ENCODE results near the gene PRRC1. TPM values are rescaled to one million over a fixed set of nuclear protein-coding genes. Genes with fewer than 3 reads are reported as not detected.

PRRC1 gene
- total and polyA plus RNA-seq, 2 experiments from 2014 or later: 64.7 to 70.7 TPM

- Histone ChIP-seq H3K4me2 (no peak overlapping the region), H3K4me1 (ENCODE audit: insufficient read depth) (no peaks in the 10 kb centered on the region), H3K27ac (ENCODE audit: low read depth) (no peak overlapping the region), H4K20me1 (replicated peaks; ENCODE audit: insufficient read depth) (no peaks in the 10 kb centered on the region), H3K79me2 (replicated peaks; ENCODE audit: insufficient read depth) (no peaks in the 10 kb centered on the region), H3F3A (replicated peaks; ENCODE audit: low read depth) (no peaks in the 10 kb centered on the region), H2AFZ (no peak overlapping the region), H3K4me3 (no peak overlapping the region), H3K9me2 (ENCODE audit: insufficient read depth) (no peaks in the 10 kb centered on the region), H3K36me3 (ENCODE audit: insufficient read depth) (no peaks in the 10 kb centered on the region), H3K27me3 (ENCODE audit: insufficient read depth) (no peaks in the 10 kb centered on the region)
- ATAC-seq (no peak), DNase-seq (ENCODE audit: low spot score) (no peak)
- no peaks in the 10 kb centered on the region for H3K36me3 Mint-ChIP-seq (ENCODE audit: low read depth)
- no peaks in the 10 kb centered on the region for H3K27me3 Mint-ChIP-seq (ENCODE audit: insufficient read depth, low read depth, poor library complexity)
- no peak overlapping the region for H3K27ac Mint-ChIP-seq
- H3K9me3 Mint-ChIP-seq: no peaks in the 10 kb centered on the region
- no peak for TF ChIP-seq ZNF114 (CRISPR knock-in tag; IDR thresholded peaks at IDR 0.05)
- no peak for TF ChIP-seq JUNB (IDR thresholded peaks at IDR 0.05; ENCODE audit: unreplicated experiment)
- no peak for TF ChIP-seq CTCF (conservative IDR thresholded peaks at IDR 0.05; ENCODE audit: low read depth in 2 of 2)
- TF ChIP-seq CREB1 (CRISPR knock-in tag; IDR thresholded peaks at IDR 0.05; ENCODE audit: low read depth): no peak
- TF ChIP-seq NANOG (IDR thresholded peaks at IDR 0.05; ENCODE audit: borderline replicate concordance): no peak
- no peak for TF ChIP-seq REST (IDR thresholded peaks at IDR 0.05; ENCODE audit: unreplicated experiment)
- TF ChIP-seq EZH2 (IDR thresholded peaks at IDR 0.05; ENCODE audit: low read depth, unreplicated experiment): no peak
- no peak for TF ChIP-seq ZNF331 (CRISPR knock-in tag; IDR thresholded peaks at IDR 0.05; ENCODE audit: low read depth)
- no peak overlapping the region for H3K4me3 Mint-ChIP-seq
- H3K4me1 Mint-ChIP-seq: peaks cover 6% of the 10 kb centered on the region; the same call in 2 of the 3 replicates
Observed at GRCh38 chr5:127505905-127506304, 11.5 kb upstream of the PRRC1 start.

GRCh38 chr5:127506616-127507015 is 10.8 kb upstream of the PRRC1 start:
- Histone ChIP-seq H3K27ac (ENCODE audit: low read depth) (no peak overlapping the region), H3K4me1 (ENCODE audit: insufficient read depth) (no peaks in the 10 kb centered on the region), H4K20me1 (replicated peaks; ENCODE audit: insufficient read depth) (no peaks in the 10 kb centered on the region), H3K27me3 (ENCODE audit: insufficient read depth) (no peaks in the 10 kb centered on the region), H3K79me2 (replicated peaks; ENCODE audit: insufficient read depth) (no peaks in the 10 kb centered on the region), H3F3A (replicated peaks; ENCODE audit: low read depth) (no peaks in the 10 kb centered on the region), H3K4me2 (no peak overlapping the region), H3K9me2 (ENCODE audit: insufficient read depth) (no peaks in the 10 kb centered on the region), H3K4me3 (no peak overlapping the region), H3K36me3 (ENCODE audit: insufficient read depth) (no peaks in the 10 kb centered on the region), H2AFZ (peak overlapping the region; percentile 83)
- ATAC-seq (peak; percentile 77), DNase-seq (ENCODE audit: low spot score) (peak; percentile 35)
- H3K36me3 Mint-ChIP-seq (ENCODE audit: low read depth): no peaks in the 10 kb centered on the region
- H3K9me3 Mint-ChIP-seq: no peaks in the 10 kb centered on the region
- no peak for TF ChIP-seq JUNB (IDR thresholded peaks at IDR 0.05; ENCODE audit: unreplicated experiment)
- no peak overlapping the region for H3K4me3 Mint-ChIP-seq
- H3K4me1 Mint-ChIP-seq: peaks cover 8% of the 10 kb centered on the region; the same call in 2 of the 3 replicates
- no peak overlapping the region for H3K27ac Mint-ChIP-seq
- no peaks in the 10 kb centered on the region for H3K27me3 Mint-ChIP-seq (ENCODE audit: insufficient read depth, low read depth, poor library complexity)
